Measurements from ENCODE around the gene CT45A8.
"Not testable (repeated sequence)": the region's sequence is repeated elsewhere in the genome, so short reads cannot be mapped to it uniquely, and the experiment has no call there.

Gene CT45A8, protein sequence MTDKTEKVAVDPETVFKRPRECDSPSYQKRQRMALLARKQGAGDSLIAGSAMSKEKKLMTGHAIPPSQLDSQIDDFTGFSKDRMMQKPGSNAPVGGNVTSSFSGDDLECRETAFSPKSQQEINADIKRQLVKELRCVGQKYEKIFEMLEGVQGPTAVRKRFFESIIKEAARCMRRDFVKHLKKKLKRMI

DNA sequence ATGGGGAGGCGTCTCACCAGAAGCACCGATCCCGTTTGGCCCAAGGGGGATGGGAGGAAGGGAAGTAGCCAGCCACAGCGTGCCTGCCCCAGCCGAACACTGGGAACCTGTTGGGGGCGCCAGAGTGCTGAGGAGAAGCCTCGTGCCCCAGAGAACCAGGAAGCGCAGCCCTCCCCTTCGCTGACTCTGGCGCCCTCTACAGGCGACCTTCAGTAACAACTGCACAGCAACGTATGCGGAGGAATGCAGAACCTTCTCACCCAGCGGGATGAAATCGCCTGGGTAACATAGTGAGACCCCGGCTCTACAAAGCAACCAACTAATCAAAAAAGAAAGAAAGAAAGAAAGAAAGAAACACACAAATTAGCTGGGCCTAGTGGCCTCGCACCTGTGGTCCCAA lies at the start of gene CT45A8:
TSS of gene CT45A8 (minus strand) at position 101 of the 400 bp plus-strand sequence. CDS start 3,755 bp downstream, outside the sequence.
- DNase-seq = not testable (repeated sequence)

DNA sequence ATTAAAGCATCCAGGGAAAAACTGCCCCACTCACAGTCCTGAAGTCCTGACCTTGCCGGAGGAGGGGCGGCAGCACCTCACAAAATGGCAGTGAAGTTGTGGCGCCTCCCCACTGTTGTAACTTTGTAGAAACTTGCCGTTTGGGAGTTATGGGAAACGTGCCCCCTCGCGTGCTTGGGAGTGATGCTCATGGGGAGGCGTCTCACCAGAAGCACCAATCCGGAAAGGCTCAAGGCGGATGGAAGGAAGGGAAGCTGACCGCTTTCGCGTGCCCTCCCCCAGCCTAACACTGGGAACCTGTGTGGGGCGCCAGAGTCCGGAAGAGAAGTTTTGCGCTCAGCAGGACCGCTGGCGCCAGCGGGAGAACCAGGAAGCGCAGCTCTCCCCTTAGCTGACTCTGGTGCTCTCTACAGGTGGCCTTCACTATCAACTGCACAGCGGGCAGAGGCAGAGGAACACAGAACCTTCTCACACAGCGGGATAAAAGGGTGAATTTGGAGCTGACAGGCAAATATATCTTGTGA lies 39.0 kb upstream of the CT45A8 start, which contains the start of the genes CT45A10 and SAGE1:
TSS of gene CT45A10 (minus strand) at position 151 of the 524 bp plus-strand sequence. CDS start 8,100 bp downstream, outside the sequence.
TSS of gene SAGE1 (plus strand) at position 423 of the 524 bp plus-strand sequence. CDS start 2,527 bp downstream, outside the sequence.
- no peak for DNase-seq

DNA sequence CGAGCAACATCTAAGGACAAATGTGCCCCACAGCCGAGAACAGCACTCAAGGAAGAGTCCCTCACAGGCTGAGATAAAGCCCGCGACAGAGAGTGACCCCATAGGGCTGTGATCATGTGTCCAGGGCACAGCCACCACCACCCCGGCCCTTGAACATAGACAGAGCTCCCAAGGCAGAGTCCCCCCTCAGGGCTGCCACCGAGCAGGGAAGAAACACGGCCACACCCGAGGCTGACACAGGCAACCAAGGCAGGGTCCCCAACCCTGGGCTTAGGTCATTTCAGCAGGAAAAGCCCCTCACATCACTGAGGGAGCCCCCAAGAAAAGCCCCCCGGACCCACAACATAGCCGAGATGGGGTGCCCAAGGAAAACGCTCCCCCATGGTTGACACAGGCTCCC lies 38.4 kb upstream of the CT45A8 start:
- no peak for DNase-seq

DNA sequence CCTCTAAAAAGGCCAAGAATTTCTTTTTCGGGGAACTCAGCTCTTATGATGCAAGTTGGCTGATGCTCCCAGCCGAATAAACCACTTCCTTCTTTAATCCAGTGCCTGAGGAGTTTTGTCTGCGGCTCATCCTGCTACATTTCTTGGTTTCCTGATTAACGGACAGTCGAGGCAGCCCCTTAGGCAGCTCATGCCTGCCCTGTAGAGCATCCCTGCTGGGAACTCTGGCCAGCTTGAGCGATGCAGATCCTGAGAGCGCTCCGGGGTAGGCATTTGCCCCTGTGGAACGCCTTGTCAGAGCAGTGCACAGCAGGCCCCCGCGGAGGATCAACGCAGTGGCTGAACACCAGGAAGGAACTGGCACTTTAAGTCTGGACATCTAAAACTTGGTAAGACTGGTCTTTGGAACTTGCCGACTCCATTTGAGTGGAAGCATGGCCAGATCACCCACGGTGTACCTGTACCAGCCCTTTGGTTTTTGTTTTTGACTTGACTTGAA lies 35.8 kb upstream of the CT45A8 start:
- no peak for DNase-seq

DNA sequence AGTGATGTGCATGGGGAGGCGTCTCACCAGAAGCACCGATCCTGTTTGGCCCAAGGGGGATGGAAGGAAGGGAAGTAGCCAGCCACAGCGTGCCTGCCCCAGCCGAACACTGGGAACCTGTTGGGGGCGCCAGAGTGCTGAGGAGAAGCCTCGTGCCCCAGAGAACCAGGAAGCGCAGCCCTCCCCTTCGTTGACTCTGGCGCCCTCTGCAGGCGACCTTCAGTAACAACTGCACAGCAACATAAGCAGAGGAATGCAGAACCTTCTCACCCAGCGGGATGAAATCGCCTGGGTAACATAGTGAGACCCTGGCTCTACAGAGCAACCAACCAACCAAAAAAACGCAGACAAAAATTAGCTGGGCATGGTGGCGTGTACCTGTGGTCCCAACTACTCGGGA lies 34.6 kb upstream of the CT45A8 start:
- not testable (repeated sequence) for DNase-seq

DNA sequence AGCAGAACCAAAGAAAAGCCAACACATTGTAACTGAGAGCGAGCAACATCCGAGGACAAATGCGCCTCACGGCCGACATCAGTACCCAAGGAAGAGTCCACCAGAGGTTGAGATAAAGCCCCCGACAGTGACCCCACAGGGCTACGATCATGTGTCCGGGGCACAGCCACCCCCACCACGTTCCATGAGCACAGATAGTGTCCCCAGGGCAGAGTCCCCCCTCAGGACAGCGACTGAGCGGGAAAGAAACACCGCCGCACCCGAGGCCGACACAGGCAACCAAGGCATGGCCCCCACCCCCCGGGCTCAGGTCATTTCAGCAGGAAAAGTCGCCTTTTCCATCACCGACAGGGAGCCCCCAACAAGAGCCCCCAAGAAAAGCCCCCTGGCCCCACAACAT lies 33.9 kb upstream of the CT45A8 start:
- not testable (repeated sequence) for DNase-seq

DNA sequence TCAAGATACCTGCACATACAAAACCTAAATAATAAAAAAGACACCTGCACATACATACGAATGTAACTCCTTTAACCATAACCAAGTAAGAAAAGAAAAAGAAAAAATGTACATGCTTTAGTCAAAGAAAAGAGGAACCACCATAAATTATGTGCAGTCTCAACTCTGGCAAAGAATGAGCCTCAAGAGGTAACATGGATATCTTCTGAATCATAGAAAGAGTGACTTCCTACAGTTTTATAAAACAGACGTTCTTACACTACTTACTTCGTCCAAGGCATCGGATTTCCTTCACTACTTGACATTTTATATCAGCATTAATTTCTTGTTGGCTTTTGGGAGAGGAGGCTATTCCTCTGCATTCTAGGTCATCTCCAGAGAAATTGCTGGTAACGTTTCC lies 28.4 kb upstream of the CT45A8 start:
- not testable (repeated sequence) for DNase-seq

DNA sequence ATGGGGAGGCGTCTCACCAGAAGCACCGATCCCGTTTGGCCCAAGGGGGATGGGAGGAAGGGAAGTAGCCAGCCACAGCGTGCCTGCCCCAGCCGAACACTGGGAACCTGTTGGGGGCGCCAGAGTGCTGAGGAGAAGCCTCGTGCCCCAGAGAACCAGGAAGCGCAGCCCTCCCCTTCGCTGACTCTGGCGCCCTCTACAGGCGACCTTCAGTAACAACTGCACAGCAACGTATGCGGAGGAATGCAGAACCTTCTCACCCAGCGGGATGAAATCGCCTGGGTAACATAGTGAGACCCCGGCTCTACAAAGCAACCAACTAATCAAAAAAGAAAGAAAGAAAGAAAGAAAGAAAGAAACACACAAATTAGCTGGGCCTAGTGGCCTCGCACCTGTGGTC lies 17.4 kb upstream of the CT45A8 start, which contains the start of gene CT45A9:
TSS of gene CT45A9 (minus strand) at position 101 of the 400 bp plus-strand sequence. CDS start 3,751 bp downstream, outside the sequence.
- not testable (repeated sequence) for DNase-seq

DNA sequence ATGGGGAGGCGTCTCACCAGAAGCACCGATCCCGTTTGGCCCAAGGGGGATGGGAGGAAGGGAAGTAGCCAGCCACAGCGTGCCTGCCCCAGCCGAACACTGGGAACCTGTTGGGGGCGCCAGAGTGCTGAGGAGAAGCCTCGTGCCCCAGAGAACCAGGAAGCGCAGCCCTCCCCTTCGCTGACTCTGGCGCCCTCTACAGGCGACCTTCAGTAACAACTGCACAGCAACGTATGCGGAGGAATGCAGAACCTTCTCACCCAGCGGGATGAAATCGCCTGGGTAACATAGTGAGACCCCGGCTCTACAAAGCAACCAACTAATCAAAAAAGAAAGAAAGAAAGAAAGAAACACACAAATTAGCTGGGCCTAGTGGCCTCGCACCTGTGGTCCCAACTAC lies 17.2 kb downstream of the CT45A8 start, which contains the start of gene CT45A7:
TSS of gene CT45A7 (minus strand) at position 101 of the 400 bp plus-strand sequence. CDS start 3,747 bp downstream, outside the sequence.
- not testable (repeated sequence) for DNase-seq

DNA sequence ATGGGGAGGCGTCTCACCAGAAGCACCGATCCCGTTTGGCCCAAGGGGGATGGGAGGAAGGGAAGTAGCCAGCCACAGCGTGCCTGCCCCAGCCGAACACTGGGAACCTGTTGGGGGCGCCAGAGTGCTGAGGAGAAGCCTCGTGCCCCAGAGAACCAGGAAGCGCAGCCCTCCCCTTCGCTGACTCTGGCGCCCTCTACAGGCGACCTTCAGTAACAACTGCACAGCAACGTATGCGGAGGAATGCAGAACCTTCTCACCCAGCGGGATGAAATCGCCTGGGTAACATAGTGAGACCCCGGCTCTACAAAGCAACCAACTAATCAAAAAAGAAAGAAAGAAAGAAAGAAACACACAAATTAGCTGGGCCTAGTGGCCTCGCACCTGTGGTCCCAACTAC lies 34.4 kb downstream of the CT45A8 start, which contains the start of gene CT45A2:
TSS of gene CT45A2 (minus strand) at position 101 of the 400 bp plus-strand sequence. CDS start 3,747 bp downstream, outside the sequence.
- DNase-seq = not testable (repeated sequence)

DNA sequence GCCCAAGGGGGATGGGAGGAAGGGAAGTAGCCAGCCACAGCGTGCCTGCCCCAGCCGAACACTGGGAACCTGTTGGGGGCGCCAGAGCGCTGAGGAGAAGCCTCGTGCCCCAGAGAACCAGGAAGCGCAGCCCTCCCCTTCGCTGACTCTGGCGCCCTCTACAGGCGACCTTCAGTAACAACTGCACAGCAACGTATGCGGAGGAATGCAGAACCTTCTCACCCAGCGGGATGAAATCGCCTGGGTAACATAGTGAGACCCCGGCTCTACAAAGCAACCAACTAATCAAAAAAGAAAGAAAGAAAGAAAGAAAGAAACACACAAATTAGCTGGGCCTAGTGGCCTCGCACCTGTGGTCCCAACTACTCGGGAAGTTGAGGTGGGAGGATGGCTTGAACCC lies 51.7 kb downstream of the CT45A8 start, which contains the start of gene CT45A6:
TSS of gene CT45A6 (minus strand) at position 101 of the 400 bp plus-strand sequence. CDS start 3,794 bp downstream, outside the sequence.
- DNase-seq = not testable (repeated sequence)
